ENCODE results near the gene OR6C3.
"Not testable (repeated sequence)": the region's sequence is repeated elsewhere in the genome, so short reads cannot be mapped to it uniquely, and the experiment has no call there.

Gene OR6C3

GRCh38 chr12:55336002-55336401, 5.5 kb downstream of the OR6C3 start:
- DNase-seq (ENCODE audit: low read depth, low spot score), result no peak
- TF ChIP-seq CTCF (IDR thresholded peaks at IDR 0.05; ENCODE audit: low read depth, low read length), result no peak
- in situ Hi-C loops (cut with HindIII; ENCODE audit: low sequenced_read_pairs), result no loop called here
- H3K4me3 ChIP-seq (ENCODE audit: low read depth, low read length), result no peak overlapping the region

GRCh38 chr12:55355338-55355737, 24.8 kb downstream of the OR6C3 start:
- H3K4me3 ChIP-seq (ENCODE audit: low read depth, low read length); DNase-seq (ENCODE audit: low read depth, low spot score); in situ Hi-C loops (cut with HindIII; ENCODE audit: low sequenced_read_pairs): not testable (repeated sequence)

- no peak within 1 kb of the TSS for H3K4me3 ChIP-seq (ENCODE audit: low read depth, low read length)
- in situ Hi-C loops (cut with HindIII; ENCODE audit: low sequenced_read_pairs), result no loop called here
- no peak for TF ChIP-seq CTCF (IDR thresholded peaks at IDR 0.05; ENCODE audit: low read depth, low read length)
- DNase-seq (ENCODE audit: low read depth, low spot score), result no peak
Observed at GRCh38 chr12:55362675-55363074, 32.1 kb downstream of the OR6C3 start, which contains the start of gene OR6C75. TSS of gene OR6C75 (plus strand) at chr12:55362975. CDS start at chr12:55365111, 2,136 bp downstream.

- in situ Hi-C loops (cut with HindIII; ENCODE audit: low sequenced_read_pairs), result no loop called here
- no peak for TF ChIP-seq CTCF (IDR thresholded peaks at IDR 0.05; ENCODE audit: low read depth, low read length)
Observed at GRCh38 chr12:55365086-55365485, 34.5 kb downstream of the OR6C3 start.

GRCh38 chr12:55372521-55372920, 42.0 kb downstream of the OR6C3 start:
- DNase-seq (ENCODE audit: low read depth, low spot score), result no peak
- in situ Hi-C loops (cut with HindIII; ENCODE audit: low sequenced_read_pairs), result no loop called here
- no peak for TF ChIP-seq CTCF (IDR thresholded peaks at IDR 0.05; ENCODE audit: low read depth, low read length)
- no peak overlapping the region for H3K4me3 ChIP-seq (ENCODE audit: low read depth, low read length)

More at GRCh38 chr12:55365086-55365485, 34.5 kb downstream of the OR6C3 start:
- H3K4me3 ChIP-seq (ENCODE audit: low read depth, low read length), result no peak overlapping the region
- no peak for DNase-seq (ENCODE audit: low read depth, low spot score)
